Fibroblast of pulmonary artery (primary cell): ENCODE data around the gene SLC7A7.
A peak's percentile ranks its signal among the peaks of the same experiment; 100 is the strongest.

Source experiments
- DNase-seq: peaks from one replicate; pipeline ENCODE4 v3.0.0-alpha.2; 2010; ENCODE audit warnings: low read depth
- H3K4me3 ChIP-seq: replicated peaks from 2 replicates; pipeline ENCODE4 v1.5.1; 2011; ENCODE audit warnings: low read depth, mild to moderate bottlenecking, control low read depth, low read length, moderate library complexity
- TF ChIP-seq, protein P1 (sequence below): IDR thresholded peaks from 2 replicates; pipeline ENCODE4 v1.5.1; 2011; ENCODE audit warnings: mild to moderate bottlenecking, control low read depth, low read length, inconsistent platforms; ENCODE audit errors: missing control alignments

SLC7A7 gene

DNA sequence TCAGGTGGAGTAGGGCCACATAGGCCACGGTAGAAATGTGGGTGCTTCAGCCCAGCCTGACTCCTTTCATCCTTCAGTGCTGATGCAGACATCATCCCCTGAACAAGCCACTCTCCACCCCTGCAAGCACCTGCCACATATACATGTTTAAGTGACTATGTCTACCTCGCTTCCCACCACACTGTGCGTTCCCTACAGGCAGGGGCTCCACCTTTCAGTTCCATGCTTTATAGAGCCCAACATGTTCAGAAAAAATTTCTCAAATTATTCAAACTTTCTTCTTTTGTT is 11.6 kb downstream of the SLC7A7 start:
- no peak overlapping the region for H3K4me3 ChIP-seq
- no peak for DNase-seq
- TF ChIP-seq, protein P1, sequence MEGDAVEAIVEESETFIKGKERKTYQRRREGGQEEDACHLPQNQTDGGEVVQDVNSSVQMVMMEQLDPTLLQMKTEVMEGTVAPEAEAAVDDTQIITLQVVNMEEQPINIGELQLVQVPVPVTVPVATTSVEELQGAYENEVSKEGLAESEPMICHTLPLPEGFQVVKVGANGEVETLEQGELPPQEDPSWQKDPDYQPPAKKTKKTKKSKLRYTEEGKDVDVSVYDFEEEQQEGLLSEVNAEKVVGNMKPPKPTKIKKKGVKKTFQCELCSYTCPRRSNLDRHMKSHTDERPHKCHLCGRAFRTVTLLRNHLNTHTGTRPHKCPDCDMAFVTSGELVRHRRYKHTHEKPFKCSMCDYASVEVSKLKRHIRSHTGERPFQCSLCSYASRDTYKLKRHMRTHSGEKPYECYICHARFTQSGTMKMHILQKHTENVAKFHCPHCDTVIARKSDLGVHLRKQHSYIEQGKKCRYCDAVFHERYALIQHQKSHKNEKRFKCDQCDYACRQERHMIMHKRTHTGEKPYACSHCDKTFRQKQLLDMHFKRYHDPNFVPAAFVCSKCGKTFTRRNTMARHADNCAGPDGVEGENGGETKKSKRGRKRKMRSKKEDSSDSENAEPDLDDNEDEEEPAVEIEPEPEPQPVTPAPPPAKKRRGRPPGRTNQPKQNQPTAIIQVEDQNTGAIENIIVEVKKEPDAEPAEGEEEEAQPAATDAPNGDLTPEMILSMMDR, result no peak

DNA sequence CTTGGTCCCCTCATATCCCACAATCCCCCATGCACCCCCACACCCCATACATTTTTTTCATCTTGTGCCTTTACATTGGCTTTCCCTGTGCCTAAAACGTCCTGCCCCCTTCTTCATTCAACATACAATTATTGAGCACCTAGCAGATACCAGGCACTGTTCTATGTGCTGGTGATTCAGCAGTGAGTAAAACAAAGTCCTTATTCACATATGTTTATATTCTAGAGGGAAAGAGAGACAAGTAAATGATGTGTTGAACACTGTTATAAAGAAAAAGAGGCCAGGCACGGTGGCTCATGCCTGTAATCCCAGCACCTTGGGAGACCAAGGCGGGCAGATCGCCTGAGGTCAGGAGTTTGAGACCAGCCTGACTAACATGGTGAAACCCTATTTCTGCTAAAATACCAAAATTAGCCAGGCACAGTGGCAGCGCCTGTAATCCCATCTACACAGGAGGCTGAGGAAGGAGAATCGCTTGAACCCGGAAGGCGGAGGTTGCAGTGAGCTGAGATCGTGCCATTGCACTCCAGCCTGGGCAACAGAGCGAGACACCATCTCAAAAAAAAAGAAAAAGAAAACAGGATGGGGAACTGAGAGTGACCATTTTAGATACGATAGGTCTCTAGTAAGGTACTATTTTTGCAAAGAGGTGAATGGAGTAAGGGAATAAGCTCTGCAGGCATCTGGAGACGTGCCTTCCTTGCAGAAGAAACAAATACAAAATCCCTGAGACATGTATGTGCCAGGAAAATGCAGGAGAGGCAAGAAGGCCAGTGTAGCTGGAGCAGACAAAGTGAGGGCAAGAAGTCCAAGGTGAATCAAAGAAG is 12.2 kb downstream of the SLC7A7 start:
- DNase-seq, result no peak
- no peak overlapping the region for H3K4me3 ChIP-seq
- TF ChIP-seq, protein P1, result no peak

- no peak for DNase-seq
- TF ChIP-seq, protein P1, result no peak
- no peak overlapping the region for H3K4me3 ChIP-seq
These were observed 13.5 kb downstream of the SLC7A7 start for GRCh38 chr14:22801716-22802115.

- no peak for DNase-seq
- H3K4me3 ChIP-seq, result no peak overlapping the region
- TF ChIP-seq, protein P1, result no peak
These were observed 14.9 kb downstream of the SLC7A7 start for GRCh38 chr14:22800346-22800745.

DNA sequence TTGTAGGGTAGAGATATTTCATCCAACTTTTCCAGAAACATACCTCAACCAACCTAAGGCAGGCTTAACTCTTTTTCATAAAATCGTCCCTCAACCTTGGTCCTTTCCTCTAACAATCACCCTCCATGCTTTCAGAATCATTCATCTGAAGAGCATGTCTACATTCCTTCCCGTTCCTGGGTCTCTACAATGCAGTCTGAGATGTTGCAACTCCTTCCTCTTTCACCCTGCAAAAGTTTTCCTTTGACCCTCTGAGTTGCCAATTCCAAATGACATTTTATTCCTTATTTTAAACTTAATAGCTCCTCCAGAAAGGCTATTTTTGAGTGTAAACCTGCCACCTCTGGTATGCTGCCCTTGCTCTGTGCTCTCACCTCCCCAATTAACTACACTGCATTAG is 16.7 kb downstream of the SLC7A7 start:
- TF ChIP-seq, protein P1, result no peak
- no peak overlapping the region for H3K4me3 ChIP-seq

DNA sequence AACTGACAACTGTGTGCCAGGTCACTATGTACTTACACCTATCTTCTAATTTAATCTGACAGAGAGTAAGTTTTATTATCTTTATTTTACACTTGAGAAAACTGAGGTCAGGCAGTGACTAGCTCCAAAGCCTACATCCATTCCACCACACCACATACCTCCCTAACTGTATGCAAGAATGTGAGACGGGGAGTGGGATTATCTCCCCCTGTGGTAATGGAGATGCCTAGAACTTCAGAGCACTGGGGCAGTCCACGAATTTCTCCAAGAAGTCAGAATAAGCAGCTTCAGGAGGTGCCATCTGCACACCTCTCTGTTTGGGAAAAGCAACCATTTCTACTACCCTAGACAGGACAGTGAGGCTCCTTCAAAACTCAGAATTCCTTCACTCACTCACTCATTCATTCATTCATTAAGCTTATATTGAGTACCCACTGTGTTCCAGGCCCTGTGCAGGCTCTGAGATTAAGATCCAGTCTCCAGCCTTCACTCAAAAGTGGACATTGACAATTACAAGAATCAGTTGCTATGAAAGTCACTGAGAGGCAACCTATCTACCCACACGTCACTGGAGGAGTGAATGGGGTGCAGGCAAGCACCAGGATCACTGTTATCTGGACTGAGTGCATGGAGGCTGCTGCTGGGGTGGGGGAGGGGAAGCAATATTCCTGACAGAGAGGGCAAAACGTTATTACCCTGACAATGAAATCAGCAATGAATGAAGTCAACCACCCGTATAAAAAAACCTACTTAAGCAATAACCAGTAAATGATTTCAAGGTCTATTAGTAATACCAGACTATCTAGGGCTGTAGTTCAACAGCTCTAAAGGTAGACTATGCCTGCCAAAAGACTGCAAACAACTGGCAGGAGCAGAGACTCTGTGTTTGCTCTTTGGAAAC is 18.0 kb downstream of the SLC7A7 start:
- no peak overlapping the region for H3K4me3 ChIP-seq
- TF ChIP-seq, protein P1, result no peak
- no peak for DNase-seq

More for the DNA sequence above, 16.7 kb downstream of the SLC7A7 start:
- peak; percentile 48 for DNase-seq
